ENCODE data around the gene ZDHHC20.

DNA sequence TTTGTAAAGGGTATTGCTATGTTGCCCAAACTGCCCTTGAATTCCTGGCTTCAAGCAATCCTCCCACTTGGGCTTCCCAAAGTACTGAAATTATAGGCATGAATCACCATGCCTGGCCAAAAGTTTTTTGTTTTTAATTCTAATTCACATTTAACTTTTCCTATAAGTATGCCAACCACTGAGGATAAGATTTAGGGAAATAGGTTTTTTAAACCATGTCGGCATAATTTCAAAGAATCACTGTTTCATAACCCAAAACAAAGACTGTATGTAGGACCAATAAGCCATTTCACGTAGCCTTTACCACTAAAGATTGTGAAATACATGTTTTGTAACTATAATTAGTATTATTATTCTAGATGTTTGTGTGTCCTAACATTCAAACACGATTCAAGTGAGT, 8.2 kb downstream of the ZDHHC20 start:
- TF ChIP-seq, protein P1, sequence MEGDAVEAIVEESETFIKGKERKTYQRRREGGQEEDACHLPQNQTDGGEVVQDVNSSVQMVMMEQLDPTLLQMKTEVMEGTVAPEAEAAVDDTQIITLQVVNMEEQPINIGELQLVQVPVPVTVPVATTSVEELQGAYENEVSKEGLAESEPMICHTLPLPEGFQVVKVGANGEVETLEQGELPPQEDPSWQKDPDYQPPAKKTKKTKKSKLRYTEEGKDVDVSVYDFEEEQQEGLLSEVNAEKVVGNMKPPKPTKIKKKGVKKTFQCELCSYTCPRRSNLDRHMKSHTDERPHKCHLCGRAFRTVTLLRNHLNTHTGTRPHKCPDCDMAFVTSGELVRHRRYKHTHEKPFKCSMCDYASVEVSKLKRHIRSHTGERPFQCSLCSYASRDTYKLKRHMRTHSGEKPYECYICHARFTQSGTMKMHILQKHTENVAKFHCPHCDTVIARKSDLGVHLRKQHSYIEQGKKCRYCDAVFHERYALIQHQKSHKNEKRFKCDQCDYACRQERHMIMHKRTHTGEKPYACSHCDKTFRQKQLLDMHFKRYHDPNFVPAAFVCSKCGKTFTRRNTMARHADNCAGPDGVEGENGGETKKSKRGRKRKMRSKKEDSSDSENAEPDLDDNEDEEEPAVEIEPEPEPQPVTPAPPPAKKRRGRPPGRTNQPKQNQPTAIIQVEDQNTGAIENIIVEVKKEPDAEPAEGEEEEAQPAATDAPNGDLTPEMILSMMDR (IDR thresholded peaks at IDR 0.05): no peak
- no peak for TF ChIP-seq POLR2A (IDR thresholded peaks at IDR 0.05)

Measured in lower leg skin (tissue), 3 donors.